K562 treated with DMSO at 1 percent for 12 hours (cell line): ENCODE measurements around the gene FAM184B. TPM values are rescaled to one million over a fixed set of nuclear protein-coding genes. Genes with fewer than 3 reads are reported as not detected.

Experiments
- total RNA-seq: library from RNA; unstranded; fragments of 300-600 nt; gene quantifications from 2 replicates; pipeline ENCODE4 v1.2.3, GENCODE V29; 2022; ENCODE audit not compliant: insufficient read depth

The FAM184B gene
- not detected in 2 replicates for total RNA-seq

DNA sequence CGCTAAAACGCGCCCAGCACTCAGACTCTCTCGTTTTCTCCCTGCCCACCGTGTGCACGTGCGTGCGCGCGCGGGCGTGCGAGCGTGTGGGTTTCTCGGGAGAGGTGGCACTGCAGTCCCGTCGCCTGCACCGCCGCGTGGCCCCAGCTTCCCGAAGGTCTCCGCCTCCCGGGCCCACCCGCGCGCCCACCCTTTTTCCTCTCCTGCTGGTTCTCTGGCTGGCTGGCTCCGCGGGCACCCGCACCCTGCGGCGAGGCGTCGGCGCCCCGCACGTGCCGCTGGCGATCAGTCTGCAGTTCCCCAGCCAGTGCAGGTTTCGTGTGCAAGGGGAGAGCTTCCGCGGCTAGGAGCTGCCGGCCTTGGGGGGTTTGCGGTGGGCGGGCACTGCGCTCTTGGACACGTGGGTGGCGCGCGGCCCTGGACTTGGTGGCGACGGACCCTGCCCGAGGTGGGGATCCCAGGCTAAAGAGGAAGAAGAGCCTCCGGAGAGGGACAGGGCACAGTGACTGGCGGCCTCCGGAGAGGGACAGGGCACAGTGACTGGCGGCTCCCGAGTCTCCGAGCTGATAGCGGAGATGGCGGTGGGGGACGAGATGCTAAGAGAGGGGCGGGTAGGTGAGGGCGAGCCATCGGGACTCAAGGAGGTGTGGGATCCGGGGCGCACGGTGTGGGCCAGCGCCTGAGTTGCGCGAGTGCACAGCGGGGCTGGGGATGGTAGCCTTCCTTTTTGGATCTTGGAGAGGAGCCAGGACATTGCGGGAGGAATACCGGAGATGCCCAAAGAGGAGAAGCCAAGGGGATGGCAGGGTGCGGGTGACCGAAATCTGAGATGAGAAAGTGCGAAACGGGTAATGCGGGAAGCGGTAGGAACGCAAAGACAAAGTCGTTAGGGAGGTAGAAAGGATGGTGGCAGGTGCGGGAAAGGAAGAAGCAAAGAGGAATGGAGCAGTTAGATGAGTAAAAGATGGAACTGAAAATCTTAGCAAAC, at the start of gene FAM184B:
Gene FAM184B, minus strand, starts transcription at position 322 of the 988 bp plus-strand sequence. CDS start 322 bp downstream, outside the sequence.

DNA sequence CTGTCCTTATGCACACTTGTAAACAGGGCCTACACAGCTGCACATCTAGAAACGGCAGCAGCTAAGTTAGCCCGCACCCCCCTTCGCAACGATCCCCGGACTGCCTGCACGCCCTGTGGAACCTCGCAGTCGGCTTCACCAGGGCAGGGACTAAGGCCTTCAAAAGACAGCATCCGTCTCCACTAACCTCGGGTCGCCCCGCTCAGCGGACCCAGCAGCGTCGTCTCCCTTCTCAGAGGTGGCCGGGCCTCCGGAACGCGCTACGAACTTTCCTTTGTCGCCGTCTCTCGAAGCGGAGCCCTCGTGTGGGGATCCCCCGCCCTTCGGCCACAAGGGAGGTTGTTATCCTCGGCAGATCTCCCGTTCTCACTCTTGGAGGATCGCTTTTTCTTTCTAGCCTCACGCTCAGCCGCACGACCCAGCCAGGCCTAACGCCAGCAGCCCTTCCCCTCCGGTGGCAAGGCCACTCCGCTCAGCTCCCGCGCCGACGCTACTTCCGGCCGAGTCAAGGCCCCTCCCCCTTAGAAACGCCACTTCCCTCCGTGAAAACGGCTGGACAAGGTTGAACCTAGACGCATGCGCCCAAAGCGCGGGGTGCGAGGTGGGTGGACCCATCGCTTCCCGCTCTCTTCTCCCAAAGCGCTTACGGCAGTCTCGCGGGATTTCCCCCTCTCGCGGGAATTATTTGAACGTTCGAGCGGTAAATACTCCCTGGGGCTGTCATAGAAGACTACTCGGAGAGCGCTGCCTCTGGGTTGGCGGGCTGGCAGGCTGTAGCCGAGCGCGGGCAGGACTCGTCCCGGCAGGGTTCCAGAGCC, 29.0 kb upstream of the FAM184B start, which contains the start of the genes DCAF16 and NCAPG:
Gene DCAF16, minus strand, starts transcription at position 498 of the 818 bp plus-strand sequence. CDS start 6,616 bp downstream, outside the sequence.
Gene NCAPG, plus strand, starts transcription at position 720 of the 818 bp plus-strand sequence. CDS start 99 bp downstream, outside the sequence.

DNA sequence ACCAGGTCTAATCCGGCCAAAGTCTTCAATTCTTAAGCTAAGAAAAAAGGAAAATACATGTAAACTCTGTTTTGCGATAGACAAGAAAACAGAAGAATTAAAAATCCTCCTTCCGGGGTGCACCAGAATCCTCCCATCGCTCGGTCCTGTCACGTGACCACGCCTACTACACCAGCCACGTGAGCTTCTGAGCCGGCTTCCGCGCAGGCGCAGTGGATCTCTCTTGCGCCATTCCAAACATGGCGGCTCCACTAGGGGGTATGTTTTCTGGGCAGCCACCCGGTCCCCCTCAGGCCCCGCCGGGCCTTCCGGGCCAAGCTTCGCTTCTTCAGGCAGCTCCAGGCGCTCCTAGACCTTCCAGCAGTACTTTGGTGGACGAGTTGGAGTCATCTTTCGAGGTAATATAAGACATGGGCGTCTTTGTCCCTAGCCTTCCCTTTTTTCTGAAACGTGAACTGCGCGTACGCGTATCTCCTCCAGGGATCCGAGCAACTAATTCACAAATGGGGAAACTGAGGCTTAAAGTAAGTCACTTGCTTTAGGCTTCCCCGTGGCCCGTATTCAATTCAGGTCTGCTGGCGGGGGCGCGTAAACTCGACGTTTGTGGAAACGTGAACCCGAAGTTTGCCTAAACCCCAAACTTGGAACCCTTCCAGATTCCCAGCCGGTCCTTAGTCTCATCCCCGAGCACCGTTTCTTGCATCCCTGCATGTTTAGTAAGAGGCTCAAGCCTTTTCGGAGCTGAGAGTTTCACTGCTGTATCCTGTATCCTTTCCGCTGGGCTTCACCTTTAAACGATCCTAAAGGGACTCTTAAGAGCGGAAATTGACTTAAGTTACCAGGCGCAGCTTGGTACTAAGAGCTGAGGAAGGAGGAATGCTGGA, 166.8 kb downstream of the FAM184B start, which contains the start of gene MED28:
Gene MED28, plus strand, starts transcription at position 226 of the 884 bp plus-strand sequence. Its CDS starts 14 bp downstream, at position 240.

Other genes with a start within 250 kb of the FAM184B start
- 34.2 and 40.3 TPM in 2 replicates for gene LAP3, start 204.4 kb downstream of the FAM184B start, total RNA-seq
- 19.2 and 37.6 TPM in 2 replicates for gene MED28, start 167.0 kb downstream of the FAM184B start, total RNA-seq
- gene DCAF16, start 29.1 kb upstream of the FAM184B start, total RNA-seq = 13.4 and 47.0 TPM in 2 replicates
- gene NCAPG, start 29.4 kb upstream of the FAM184B start, total RNA-seq = 20.2 and 53.2 TPM in 2 replicates
- gene LCORL, start 240.1 kb upstream of the FAM184B start, total RNA-seq = 5.6 and 7.2 TPM in 2 replicates